T follicular helper cell (primary cell): ENCODE data around the gene ANKRD30A.
"Not testable (repeated sequence)": the region's sequence is repeated elsewhere in the genome, so short reads cannot be mapped to it uniquely, and the experiment has no call there.

Source experiments
- DNase-seq: peaks from one replicate; pipeline ENCODE4 v3.0.0-alpha.2; 2020; ENCODE audit warnings: low read depth

ANKRD30A gene

DNA sequence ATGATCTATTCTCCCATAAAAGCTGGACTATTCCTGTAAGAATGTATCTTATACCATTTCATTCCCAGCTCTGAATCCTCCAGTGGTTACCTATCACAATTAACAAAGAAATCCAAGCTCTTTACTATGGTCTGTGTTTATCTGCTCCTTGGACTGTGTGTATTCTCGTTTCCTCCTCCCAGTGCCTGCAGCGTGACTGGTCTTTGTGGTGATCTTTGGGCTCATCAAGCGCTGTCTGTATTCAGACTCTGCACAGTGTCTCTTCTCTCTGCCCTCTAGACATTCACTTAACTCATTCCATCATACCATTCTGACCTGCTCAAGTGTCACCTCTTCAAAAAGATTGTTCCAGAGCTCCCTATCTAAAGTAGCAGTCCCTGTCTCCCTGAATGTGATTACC, 130.4 kb downstream of the ANKRD30A start:
- not testable (repeated sequence) for DNase-seq

DNA sequence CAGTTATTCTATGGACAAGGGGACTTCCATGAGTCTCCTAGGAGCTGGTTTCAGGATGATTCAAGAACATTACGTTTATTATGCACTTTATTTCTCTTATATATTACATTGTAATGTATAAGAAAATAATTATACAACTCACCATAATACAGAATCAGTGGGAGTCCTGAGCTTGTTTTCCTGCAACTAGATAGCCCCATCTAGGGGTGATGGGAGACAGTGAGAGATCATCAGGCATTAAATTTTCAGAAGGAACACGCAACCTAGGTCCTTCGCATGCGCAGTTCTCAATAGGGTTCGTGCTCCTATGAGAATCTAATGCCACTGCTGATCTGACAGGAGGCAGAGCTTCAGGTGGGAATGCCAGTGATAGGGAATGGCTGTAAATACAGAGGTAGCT, 137.9 kb downstream of the ANKRD30A start:
- DNase-seq, result no peak

DNA sequence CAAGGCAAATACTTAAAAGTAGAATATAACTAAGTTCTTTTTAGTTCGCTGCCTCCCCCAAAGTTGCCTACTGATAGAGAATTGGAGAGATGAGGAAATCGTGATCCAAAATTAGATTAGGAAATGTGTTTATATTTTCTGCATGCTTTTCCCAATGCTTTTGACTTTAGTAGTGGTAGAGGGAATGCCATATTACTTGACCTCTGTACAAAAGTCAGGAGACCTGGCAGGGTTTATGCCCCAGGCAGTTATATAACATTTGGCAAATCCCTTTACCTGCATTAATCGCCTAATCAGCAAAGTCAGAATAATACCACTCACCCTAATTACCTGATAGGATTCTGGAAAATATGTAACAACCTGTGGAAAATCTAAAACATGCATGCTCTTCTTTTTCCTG, 142.9 kb downstream of the ANKRD30A start:
- DNase-seq, result no peak

DNA sequence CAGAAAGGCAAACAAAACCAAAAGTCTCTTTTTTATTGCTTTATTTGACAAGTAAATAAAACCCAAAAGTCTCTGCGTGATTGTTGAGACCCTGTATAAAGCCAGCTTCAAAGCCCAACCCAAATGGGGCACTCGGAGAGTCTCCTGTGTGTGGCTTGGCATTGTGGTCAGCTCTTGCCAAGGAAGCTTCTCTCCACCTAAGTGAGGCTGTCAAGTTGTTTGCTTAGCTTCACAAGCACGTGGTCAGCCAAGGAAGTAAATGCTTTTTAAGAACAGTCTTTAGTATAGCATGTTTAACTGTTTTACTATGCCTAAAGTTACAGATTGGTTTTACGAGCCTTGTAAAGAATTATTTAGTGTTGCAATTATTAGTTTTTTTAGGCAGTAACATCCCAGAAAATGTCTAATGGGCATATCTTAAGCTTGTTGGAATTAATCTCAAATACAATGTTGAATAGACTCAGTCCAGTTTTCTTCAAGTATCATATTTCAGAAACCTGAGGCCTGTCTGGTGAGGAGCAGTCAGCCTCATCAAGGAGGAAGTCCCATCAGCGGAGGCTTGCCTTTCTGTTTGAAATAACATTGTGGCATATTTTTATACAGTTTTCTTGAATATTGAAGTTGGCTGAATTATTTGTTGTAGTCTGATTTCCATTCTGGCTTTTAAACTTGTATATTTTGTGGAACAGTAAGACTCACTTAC, 144.3 kb downstream of the ANKRD30A start:
- DNase-seq, result no peak

DNA sequence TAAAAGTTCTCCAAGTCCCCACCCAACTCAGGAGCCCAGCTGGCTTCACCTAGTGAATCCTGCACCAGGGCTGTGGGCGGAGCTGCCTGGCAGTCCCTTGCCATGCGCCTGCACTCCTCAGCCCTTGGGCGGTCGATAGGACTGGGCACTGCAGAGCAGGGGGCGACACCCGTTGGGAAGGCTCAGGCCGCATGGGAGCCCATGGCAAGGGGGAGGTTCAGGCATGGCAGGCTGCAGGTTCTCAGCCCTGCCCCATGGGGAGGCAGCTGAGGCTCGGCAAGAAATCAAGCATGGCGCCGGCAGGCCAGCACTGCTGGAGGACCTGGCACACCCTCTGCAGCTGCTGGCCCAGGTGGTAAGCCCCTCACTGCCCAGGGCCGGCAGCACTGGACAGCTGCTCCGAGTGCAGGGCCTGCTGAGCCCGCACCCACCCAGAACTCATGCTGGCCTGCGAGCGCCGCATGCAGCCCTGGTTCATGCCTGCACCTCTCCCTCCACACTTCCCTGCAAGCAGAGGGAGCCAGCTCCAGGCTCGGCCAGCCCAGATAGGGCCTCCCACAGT, 149.9 kb downstream of the ANKRD30A start:
- no peak for DNase-seq

DNA sequence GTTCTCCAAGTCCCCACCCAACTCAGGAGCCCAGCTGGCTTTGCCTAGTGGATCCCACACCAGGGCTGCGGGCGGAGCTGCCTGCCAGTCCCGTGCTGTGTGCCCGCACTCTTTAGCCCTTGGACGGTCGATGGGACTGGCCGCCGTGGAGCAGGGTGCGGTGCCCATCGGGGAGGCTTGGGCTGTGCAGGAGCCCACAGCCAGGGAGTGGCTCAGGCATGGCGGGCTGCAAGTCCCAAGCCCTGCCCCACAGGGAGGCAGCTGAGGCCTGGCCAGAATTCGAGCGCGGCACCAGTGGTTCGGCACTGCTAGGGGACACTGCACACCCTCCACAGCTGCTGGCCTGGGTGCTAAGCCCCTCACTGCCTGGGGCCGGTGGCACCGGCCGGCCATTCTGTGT, 159.7 kb downstream of the ANKRD30A start:
- no peak for DNase-seq

DNA sequence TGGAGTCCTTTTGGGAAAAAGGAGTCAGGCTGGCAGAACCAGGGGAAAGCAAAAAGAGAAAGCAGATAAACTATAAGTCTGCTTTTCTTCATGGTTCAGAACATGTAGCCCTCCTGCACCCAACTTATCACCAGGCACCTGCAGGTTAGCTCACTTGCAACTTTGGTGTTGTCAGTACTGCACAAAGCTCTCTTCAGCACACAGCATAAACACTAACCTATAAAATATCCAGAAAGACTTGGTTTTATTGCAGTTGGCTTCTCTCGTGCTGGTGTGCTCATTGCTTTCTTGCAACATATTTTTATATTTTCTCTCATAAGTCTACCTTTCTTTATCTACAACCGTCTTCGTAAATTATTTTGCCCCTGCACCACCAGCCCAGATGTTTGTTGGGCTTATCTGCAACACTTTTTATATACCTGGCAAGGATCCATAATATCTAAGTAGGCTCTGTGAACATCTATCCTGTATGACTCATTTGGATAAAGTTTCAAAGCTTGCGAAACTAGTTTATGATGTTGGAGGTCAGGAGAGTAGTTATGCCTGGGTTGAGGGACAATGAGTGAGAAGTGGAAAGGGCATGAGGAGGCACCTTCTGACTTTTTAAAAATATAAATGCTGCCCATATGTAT, 164.6 kb downstream of the ANKRD30A start:
- no peak for DNase-seq

DNA sequence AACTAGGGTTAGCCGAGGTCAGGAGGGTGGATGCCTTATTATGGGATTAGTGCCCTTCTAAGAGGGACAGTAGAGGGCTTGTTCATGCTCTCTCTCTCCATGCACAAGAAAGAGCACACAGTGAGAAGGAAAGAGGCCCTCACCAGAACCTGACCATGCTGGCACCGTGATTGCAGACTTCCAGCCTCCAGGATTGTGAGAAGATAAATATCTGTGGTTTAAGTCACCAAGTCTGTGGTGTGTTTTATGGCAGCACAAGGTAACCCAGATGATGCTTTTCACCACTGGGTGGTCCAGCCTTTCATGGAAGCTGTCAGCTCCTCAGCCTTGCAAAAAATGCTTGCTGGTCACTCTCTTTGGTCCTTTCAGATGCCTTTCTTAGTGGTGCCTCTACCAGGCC, 175.9 kb downstream of the ANKRD30A start:
- DNase-seq, result no peak

DNA sequence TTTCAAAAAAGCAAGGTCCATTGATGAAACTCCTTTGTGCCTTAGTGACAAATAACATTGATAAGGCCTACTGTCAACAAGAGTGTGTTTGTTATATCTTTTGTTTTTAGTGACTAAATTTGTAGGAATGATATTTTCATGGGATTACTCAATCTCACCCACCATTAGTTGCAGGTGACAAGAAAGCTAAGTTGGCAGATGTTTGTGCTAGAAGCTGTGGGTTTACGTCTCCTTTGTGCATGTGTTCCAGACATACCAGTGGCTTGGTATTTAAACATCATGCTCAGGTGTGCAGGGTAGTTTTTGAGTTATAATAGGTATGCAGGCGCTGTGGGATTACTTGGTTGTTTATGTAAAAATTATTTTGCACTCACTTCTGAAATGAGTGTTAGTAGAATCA, 178.6 kb downstream of the ANKRD30A start:
- DNase-seq, result no peak

DNA sequence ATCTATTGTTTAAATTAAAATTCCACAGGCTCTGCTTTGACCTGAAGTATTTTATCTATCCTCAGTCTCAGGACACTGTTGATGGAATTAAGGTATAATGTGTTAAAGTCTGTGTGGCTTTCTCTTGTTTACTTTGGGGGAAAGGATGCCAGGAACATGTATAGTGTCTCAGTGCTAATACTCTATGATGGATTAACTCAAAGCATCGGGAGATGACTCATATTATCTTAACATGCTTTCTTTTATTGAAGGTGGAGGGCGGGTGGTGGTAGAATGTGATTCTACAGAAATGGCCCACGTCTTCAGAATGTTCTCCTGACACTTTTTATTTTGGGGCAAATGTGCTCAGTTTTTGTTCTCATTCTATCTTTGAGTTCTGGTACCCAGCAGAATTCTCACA, 189.0 kb downstream of the ANKRD30A start:
- no peak for DNase-seq

DNA sequence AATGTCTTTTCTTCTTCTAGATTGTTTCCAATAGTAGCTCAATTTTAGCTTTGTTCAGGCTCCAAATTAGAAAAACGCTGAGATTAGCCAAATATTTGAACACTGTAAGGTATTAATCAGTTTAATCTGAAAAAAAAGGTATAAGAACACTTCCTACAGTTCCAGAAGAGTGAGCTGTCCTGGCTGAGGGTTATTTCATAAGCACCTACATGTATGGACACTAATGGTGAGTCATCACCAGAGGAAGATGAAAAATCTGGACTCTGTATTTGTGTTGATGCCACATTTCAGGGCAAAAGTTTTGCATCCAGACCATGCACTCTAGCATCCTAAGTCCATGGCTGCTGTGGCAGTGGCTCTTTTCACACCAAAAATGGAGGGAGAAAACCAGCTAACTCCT, 189.5 kb downstream of the ANKRD30A start:
- no peak for DNase-seq

DNA sequence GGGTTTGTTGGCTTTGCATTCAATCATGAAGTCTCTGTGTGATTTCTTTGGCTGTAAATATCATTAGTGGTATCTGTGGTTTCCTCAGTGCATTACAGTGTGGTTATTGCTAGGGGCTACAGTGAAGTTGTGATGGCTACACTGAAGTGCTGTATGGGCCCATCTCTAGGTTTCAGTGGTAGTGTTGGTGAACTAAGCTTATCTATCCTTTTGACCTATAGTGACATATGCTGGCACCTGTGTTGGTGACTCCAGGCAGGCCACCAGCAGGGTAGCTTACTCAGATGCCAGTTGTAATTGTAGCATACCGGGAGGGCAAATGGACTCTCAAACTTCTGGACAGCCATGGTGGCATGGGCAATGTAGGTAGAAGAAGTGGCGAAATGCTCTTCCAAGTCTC, 219.0 kb downstream of the ANKRD30A start:
- no peak for DNase-seq

DNA sequence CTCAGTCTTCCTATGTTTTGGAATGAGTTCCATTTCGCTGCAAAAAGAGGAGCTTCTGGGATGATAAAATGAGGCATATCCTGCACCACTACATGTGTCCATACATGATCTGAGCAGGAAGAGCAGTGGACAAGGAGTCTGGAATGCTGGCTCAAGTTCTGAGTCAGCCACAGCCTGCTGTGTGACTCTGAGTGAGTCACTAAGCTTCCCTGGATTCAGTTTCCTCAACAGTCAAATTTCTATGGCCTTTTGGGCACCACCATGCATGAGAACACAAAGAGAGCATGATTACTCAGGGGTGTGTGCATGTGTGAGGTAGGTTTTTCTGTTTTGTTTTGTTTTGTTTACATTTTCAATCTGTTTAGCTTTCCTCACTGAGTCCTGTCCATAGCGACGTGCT, 254.6 kb downstream of the ANKRD30A start:
- DNase-seq, result no peak

DNA sequence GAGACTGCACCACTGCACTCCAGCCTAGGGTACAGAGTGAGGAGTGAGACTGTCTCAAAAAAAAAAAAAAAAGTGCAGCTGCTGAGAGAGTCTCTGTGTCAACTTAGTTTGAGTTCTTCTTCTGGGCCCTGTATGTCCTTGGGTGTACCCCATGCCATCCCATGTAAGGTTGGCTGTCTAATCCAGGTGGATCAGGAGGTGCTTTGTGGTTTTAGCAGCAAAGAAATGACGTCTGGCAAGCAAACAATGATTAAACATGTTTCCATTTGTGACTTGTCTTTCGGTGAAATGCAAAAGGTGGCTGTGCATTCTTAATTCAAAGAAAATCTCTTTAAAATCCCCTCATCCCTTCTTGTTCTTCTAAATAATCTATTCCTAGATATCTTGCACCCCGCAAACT, 255.9 kb downstream of the ANKRD30A start:
- no peak for DNase-seq

DNA sequence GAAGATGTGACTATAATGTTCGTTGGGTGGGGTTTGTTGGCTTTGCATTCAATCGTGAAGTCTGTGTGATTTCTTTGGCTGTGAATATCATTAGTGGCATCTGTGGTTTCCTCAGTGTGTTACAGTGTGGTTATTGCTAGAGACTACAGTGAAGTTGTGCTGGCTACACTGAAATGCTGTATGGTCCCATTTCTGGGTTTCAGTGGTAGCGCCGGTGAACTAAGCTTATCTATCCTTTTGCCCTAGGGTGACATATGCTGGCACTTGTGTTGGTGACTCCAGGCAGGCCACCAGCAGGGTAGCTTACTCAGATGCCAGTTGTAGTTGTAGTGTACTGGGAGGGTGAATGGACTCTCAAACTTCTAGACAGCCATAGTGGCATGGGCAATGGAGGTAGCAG, 259.5 kb downstream of the ANKRD30A start:
- DNase-seq, result no peak

DNA sequence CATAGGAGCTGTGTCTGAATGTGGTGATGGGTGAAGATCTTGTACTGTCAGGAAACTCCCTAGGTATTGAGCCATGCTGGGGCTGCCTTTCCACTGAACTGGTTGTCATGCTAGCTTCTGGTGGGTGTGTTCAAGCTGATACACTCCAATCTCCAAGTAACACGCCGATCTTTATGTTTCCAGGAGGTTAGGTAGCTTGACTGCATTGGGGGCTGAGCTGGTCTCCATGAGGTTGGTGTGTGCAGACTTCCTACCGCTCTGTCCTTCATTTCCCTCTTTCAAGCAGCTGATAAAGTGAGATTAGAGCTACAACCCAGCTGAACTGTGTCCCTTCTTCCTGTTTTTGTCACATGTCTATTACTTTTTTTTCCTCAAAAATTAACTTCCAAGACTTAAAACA, 265.5 kb downstream of the ANKRD30A start:
- no peak for DNase-seq

DNA sequence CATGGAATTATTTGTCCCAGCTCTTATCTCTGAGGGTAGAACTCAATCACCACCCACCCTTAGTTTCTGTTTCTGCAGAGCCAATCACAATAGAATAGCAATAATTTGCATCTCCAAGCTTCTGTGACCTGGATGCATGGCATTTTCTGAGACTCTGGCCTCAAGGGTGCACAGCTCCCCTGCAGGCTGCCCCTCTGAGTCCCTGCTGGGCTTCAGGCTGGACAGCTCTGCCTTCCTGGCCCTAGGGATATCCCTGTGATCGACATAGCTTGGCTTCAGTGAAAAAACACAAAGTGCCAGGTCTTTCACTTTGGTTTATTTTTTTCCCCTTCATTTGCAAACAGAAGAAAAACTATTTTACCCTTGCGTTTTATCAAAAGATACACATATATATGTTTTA, 275.4 kb downstream of the ANKRD30A start:
- DNase-seq, result not testable (repeated sequence)

DNA sequence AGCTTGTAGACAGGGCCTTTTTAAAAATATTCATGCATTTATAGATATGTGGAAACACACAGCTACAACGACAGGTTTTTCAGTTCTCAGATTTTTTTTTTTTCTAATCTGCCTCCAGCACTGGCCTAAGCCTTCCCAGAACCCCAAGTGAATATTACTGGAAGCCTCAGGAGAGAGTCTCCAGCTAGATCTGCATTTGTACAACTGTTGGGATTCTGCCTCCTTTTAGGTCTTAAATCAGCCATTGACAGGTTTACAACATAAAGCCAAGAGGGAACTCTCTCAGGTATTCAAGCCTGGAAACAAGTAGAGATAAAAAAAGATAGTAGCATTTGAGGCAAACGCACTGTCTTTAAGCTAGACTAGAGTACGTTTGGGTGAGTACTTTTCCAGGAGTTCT, 275.8 kb downstream of the ANKRD30A start:
- no peak for DNase-seq

DNA sequence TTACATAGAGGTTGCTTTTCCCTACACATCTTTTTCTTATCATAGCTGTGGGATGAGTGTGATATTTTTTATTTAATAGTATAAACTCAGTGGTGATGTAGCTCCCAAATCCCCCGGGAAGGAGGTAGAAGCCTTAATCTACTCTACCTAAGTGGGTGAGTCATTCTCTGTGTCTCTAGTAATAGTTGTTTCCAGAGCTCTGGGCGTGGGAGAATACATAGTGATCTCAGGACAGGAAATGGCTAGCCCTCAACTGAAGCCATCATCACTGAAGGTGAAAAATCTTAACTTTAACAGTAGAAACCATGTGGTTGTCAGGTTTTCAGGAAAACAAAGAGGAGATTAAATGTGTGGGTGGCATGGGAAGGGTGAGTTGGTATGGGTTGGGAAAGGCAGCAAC, 278.4 kb downstream of the ANKRD30A start:
- DNase-seq, result no peak
